ENCODE results near the gene LRRC26.

GRCh38 chr9:137202966-137203365, 33.1 kb upstream of the LRRC26 start:
- no peak for TF ChIP-seq BHLHE40 (IDR thresholded peaks at IDR 0.05; ENCODE audit: borderline replicate concordance)
- TF ChIP-seq FOXM1 (IDR thresholded peaks at IDR 0.05; ENCODE audit: borderline replicate concordance): no peak
- no peak for TF ChIP-seq HDGF (IDR thresholded peaks at IDR 0.05; ENCODE audit: borderline replicate concordance)
